ENCODE results near the gene ISCU.

The ISCU gene

DNA sequence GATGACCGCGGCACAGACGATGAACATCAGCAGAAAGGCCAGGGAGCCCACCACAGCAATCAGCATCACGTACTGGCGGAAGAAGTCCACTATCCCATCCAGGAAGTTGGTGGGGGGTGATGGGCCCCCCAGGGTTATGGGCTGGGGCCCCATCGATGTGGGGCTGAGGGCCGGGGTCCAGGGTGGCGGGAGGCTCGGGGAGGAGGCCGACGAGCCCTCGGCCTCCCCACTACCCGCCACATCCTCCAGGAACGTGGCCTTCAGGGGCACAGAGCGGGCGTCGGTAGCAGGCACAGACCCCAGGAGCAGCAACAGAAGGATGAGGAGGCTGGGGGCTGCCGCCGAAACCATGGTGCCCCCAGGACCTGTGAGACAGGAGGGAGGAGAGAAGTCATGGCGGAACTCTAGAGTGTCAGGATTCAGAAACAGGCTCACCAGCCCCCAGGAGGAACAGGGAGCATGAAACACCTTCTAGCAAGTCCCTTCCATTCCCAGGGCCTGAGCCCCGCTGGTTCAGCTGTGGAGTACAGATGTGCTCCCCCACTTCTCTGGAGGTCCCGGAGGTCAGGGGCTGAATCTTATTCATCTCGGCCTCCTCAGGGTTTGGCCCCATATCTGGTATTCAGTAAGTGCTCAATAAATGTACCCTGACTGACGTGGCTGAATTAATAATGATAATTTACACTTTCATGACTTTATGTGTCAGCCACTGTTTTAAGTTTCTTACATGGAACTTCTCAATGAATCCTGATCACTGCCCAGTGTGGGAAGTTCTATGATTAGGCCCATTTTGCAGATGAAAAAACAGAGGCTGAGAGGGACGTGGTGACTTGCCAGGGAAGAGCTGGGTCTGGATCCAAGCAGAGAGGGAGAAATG, 29.9 kb downstream of the ISCU start:
- DNase-seq, result no peak

GRCh38 chr12:108594323-108594903, 32.0 kb downstream of the ISCU start:
- DNase-seq, result no peak

GRCh38 chr12:108594960-108595710, 32.7 kb downstream of the ISCU start:
- DNase-seq, result no peak

- DNase-seq, result no peak
These were observed 33.6 kb downstream of the ISCU start for GRCh38 chr12:108595711-108596647.

DNA sequence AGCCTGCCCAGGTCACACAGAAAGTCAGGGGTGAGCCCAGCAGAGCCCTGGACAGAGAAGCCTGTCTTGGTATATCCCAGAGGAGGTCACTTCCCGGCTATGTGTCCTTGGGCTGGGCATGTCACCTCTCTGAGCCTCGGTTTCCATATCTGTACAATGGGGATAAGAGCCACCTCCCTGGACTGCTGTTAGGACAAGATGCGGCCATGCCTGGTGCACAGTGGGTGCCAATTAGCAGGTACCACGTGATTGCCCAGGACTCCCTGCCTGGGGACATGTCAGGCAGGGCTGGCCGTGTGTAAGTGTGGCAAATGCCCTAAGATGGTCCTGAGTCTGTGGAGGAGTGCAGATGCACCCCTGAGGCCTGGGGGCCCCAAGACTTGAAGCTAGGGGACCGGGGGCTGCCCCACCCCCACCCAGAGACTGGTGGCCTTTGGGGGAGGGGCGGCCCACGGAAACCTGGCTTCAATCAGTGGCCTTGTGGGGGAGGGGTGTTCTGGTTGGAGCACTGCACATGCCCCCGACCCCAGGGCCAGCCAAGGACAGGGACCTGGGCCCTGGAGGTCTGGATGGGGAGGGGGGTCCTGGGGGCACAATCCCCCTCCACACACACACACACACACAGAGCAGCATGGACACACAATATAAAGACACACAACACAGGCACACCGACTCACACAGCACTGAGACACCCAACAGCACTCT, 34.6 kb downstream of the ISCU start:
- DNase-seq, result no peak

GRCh38 chr12:108597559-108598471, 35.4 kb downstream of the ISCU start, which contains the start of gene TMEM119:
TMEM119 (minus strand) TSS chr12:108598084; CDS start chr12:108592383, 5,701 bp downstream.
- peak; percentile 8 for DNase-seq

GRCh38 chr12:108598553-108599250, 36.3 kb downstream of the ISCU start:
- no peak for DNase-seq

DNA sequence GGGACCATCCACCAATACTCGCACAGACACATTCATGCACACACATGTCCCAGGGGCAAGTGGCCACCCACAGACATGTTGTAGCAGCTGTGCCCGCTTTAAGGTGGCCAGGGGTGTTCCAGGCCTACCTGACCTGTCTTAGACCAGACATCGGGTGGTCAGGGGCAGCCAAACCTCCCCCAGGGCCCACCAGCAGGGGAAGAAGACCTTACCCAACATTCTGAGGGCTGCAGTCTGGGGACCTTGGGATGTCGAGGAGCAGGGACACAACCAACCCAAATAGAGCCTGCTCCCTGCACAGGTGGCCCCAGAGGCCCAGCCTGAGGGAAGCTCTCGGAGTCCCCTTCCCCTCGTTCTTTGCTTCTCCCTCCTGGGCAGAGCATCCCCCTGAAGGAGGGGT, 37.1 kb downstream of the ISCU start:
- no peak for DNase-seq

GRCh38 chr12:108599948-108600701, 37.7 kb downstream of the ISCU start:
- no peak for DNase-seq

GRCh38 chr12:108600702-108601007, 38.3 kb downstream of the ISCU start:
- no peak for DNase-seq

DNA sequence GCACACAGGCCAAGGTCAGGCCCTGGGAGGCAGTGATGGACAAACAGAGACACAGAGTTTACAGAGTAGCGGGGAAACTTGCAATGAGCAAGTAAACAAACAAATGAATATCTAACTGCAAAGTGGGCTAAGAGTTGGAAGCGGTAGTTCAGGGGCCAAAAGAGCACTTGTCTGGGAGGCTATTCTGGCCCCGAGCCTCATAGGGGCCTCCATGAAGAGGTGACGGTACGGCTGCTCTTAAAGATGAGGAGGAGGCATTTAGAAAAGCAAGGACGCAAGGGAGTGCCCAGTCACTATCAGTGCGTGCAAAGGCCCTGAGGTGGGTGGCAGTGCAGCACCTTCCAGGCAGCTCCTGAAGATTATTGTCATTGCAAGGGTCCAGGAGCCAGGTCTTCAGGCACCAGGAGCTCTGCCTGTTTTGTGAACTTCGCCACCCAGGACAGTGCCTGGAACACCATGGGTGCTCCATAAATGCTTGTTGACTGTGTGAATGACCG, 39.9 kb downstream of the ISCU start:
- no peak for DNase-seq

DNA sequence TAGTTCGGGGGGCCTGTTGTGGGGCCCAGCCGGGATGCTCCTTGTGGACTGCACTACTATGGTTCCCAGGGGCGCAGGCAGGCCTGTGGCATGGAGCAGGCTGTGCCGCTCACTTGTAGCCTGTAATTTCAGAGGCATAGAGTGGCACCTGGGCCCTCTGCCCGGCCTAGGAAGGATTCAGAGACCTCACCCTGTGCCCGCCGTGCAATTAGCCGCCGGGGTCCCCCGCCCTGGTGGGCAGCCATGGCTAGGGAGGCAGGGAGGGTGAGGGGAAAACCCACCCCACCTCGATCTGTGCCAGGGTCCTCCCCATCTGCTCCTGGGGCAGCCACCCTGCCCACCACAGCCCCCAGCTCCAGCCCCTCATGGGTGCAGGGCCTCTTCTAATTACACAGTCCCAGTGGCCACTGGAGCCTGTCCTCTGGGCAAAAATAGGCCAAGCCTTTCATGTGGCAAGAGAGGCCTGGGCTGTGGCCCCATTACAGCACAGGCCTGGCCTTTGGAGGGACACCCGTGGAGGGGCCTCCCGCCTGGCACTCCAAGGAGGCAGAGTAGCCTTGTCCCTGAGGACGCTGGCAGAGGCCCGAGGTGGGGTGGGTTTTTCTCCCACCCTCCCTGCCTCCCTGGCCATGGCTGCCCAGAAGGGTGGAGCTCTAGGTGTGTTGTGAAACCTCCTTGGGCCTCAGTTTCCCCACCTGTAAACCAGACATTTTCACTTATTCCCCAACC, 40.7 kb downstream of the ISCU start:
- no peak for DNase-seq

DNA sequence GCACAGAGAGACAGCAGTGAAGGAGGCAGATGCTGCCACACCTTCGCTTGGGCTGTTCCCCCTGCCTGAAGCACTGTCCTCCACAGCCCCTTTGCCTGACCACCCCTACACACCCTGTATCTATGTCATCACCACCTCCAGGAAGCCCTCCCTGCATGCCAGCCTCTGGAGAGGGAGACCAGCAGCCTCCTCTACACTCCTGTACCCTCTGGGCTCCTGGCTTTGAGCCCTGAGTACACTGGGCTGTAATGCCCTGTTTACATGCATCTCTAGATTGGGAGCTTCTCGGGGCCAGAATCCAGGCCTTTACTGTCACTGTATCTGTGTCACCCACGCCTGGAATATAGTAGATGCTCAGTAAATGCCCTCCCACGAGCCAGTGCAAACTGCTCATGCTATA, 41.3 kb downstream of the ISCU start:
- DNase-seq, result no peak

DNA sequence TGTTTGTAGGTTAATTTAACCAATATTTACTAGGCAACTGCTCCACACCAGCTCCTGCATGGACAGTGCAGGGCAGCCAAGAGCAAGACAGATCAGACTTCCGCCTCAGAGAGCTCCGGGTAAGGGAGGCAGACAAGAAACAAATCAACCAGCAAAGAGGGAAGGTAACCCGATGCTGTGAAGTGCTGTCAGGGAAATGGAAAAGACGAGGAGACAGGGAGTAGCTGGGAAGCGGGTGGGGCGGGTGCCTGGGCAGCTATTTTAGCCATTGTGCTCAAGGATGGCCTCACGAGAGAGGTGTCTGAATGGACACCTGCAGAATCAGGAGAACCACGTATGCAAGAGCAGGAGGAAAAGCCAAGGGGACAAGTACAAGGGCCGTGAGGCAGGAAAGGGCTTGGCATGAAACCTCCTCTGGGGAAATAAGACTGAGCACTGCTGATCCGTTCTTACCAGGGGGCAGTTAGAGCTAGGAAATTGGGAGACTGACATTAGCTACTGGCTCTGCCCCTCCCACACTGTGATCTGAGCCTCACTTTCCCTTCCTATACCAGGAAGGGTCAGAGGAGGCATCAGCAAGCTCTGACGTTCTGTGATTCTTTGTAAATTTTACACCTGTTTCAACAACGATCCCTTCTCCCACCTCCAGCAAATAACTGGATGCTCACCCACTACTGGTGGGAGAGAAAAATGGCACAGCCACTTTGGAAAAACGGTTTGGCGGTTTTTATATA, 42.0 kb downstream of the ISCU start:
- DNase-seq, result no peak

- no peak for DNase-seq
These were observed 42.7 kb downstream of the ISCU start for GRCh38 chr12:108605000-108605689.

GRCh38 chr12:108605690-108606406, 43.5 kb downstream of the ISCU start:
- DNase-seq, result no peak

DNA sequence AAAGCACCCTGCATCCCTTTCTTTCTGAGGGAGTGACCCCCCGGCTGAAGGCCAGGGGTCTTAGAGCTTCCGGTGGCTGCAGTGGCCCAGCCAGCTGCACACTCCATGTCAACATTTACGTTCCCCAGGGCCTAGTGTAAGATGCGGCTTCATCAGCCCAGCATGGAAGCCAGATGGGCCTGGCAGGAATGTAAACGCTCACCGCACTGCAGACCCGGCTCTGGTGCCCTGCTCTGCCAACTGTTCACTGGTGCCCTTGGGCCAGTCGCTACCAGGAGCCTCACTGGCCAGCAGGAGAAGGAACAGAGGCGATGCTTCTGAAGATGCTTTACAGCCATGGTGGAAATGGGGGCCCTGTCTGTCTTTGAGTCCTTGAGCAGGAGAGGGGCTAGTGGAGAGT, 44.1 kb downstream of the ISCU start:
- no peak for DNase-seq
